GM19025 (cell line): ENCODE data around the gene KIRREL3.

Experiments used
- ATAC-seq: cut with Tn5 transposase; IDR thresholded peaks from one replicate; pipeline ENCODE4 v1.9.1; 2021; ENCODE audit warnings: mild to moderate bottlenecking, low read depth, moderate library complexity; ENCODE audit not compliant: unreplicated experiment

KIRREL3 gene

GRCh38 chr11:126526471-126526870 is 474.1 kb downstream of the KIRREL3 start:
- no peak for ATAC-seq

- ATAC-seq, result no peak
Measured at GRCh38 chr11:126525702-126526101, 474.9 kb downstream of the KIRREL3 start.

- no peak for ATAC-seq
Measured at GRCh38 chr11:126525216-126525615, 475.4 kb downstream of the KIRREL3 start.

- ATAC-seq, result no peak
Measured at GRCh38 chr11:126523441-126524205, 476.9 kb downstream of the KIRREL3 start.

GRCh38 chr11:126522606-126523005 is 478.0 kb downstream of the KIRREL3 start:
- ATAC-seq, result no peak

GRCh38 chr11:126522152-126522551 is 478.4 kb downstream of the KIRREL3 start:
- no peak for ATAC-seq

- ATAC-seq, result no peak
Measured at GRCh38 chr11:126521196-126521595, 479.4 kb downstream of the KIRREL3 start.

- no peak for ATAC-seq
Measured at GRCh38 chr11:126519764-126520734, 480.5 kb downstream of the KIRREL3 start.

GRCh38 chr11:126518972-126519690 is 481.4 kb downstream of the KIRREL3 start:
- no peak for ATAC-seq

GRCh38 chr11:126518071-126518971 is 482.2 kb downstream of the KIRREL3 start:
- no peak for ATAC-seq

GRCh38 chr11:126515501-126515900 is 485.1 kb downstream of the KIRREL3 start:
- ATAC-seq, result no peak

- no peak for ATAC-seq
Measured at GRCh38 chr11:126514061-126514693, 486.4 kb downstream of the KIRREL3 start.

GRCh38 chr11:126512741-126513715 is 487.5 kb downstream of the KIRREL3 start:
- ATAC-seq, result no peak

GRCh38 chr11:126512251-126512650 is 488.3 kb downstream of the KIRREL3 start:
- no peak for ATAC-seq

- no peak for ATAC-seq
Measured at GRCh38 chr11:126511475-126512115, 489.0 kb downstream of the KIRREL3 start.

GRCh38 chr11:126510621-126511370 is 489.8 kb downstream of the KIRREL3 start:
- ATAC-seq, result no peak

GRCh38 chr11:126507646-126508045 is 492.9 kb downstream of the KIRREL3 start:
- no peak for ATAC-seq
